ENCODE data around the gene KCNJ3.

DNA sequence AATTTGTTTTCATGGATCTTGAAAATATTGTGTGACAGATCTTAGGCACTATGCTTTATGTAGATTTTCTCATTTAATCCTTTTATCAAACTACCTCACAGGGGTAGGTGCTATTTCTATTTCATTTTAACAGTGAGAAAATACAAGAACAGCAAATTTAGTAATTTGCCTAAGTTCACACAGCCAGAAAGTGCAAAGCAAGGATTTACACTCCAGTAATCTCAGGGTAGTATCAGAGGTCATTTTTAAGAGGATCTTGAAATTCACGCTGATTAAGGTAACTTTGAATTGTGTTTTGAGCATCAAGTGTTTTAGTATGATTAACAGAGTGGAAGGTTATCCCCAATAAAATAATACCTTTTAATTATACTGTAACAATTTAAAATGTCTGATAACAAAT, 10.1 kb upstream of the KCNJ3 start:
- TF ChIP-seq, protein P1, sequence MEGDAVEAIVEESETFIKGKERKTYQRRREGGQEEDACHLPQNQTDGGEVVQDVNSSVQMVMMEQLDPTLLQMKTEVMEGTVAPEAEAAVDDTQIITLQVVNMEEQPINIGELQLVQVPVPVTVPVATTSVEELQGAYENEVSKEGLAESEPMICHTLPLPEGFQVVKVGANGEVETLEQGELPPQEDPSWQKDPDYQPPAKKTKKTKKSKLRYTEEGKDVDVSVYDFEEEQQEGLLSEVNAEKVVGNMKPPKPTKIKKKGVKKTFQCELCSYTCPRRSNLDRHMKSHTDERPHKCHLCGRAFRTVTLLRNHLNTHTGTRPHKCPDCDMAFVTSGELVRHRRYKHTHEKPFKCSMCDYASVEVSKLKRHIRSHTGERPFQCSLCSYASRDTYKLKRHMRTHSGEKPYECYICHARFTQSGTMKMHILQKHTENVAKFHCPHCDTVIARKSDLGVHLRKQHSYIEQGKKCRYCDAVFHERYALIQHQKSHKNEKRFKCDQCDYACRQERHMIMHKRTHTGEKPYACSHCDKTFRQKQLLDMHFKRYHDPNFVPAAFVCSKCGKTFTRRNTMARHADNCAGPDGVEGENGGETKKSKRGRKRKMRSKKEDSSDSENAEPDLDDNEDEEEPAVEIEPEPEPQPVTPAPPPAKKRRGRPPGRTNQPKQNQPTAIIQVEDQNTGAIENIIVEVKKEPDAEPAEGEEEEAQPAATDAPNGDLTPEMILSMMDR (IDR thresholded peaks at IDR 0.05) = no peak
- no peak for TF ChIP-seq POLR2A (IDR thresholded peaks at IDR 0.05)
